HEK293 (cell line): ENCODE data around the gene ITGA7.
A peak's percentile ranks its signal among the peaks of the same experiment; 100 is the strongest.

ENCODE experiments used
- CTCF ChIP-seq: fragments of 450-650 bp; formaldehyde crosslinking; IDR thresholded peaks from 2 replicates; pipeline ENCODE4 v1.5.1; 2016; ENCODE audit warnings: missing biosample characterization, missing genetic modification characterization
- ELK4 ChIP-seq: IDR thresholded peaks from 2 replicates; pipeline ENCODE4 v1.6.1; 2011; ENCODE audit warnings: mild to moderate bottlenecking, low read depth, low read length, borderline replicate concordance
- HOXA7 ChIP-seq: sonication (generic); formaldehyde crosslinking; IDR thresholded peaks from 2 replicates; pipeline ENCODE4 v1.8.1; 2022; ENCODE audit warnings: missing genetic modification reagents, borderline replicate concordance
- KLF16 ChIP-seq: fragments of 450-650 bp; formaldehyde crosslinking; IDR thresholded peaks from 2 replicates; pipeline ENCODE4 v1.5.1; 2017; ENCODE audit warnings: missing biosample characterization, missing genetic modification characterization
- KLF7 ChIP-seq: fragments of 450-650 bp; formaldehyde crosslinking; IDR thresholded peaks from 2 replicates; pipeline ENCODE4 v1.5.1; 2016; ENCODE audit warnings: missing biosample characterization, missing genetic modification characterization, borderline replicate concordance
- TSHZ1 ChIP-seq: fragments of 450-650 bp; formaldehyde crosslinking; IDR thresholded peaks from 2 replicates; pipeline ENCODE4 v1.5.1; 2016; ENCODE audit warnings: missing biosample characterization, missing genetic modification characterization, borderline replicate concordance
- YY1 ChIP-seq: fragments of 450-650 bp; formaldehyde crosslinking; IDR thresholded peaks from 2 replicates; pipeline ENCODE4 v1.5.1; 2018; ENCODE audit warnings: missing biosample characterization, missing genetic modification characterization
- YY2 ChIP-seq: fragments of 450-650 bp; formaldehyde crosslinking; IDR thresholded peaks from 2 replicates; pipeline ENCODE4 v1.5.1; 2016; ENCODE audit warnings: missing biosample characterization, missing genetic modification characterization
- ZBTB17 ChIP-seq: fragments of 450-650 bp; formaldehyde crosslinking; IDR thresholded peaks from 2 replicates; pipeline ENCODE4 v1.5.1; 2016; ENCODE audit warnings: missing biosample characterization, missing genetic modification characterization
- ZBTB6 ChIP-seq: fragments of 450-650 bp; formaldehyde crosslinking; IDR thresholded peaks from 2 replicates; pipeline ENCODE4 v1.5.1; 2017; ENCODE audit warnings: missing biosample characterization, missing genetic modification characterization
- ZBTB7A ChIP-seq: fragments of 450-650 bp; formaldehyde crosslinking; IDR thresholded peaks from 2 replicates; pipeline ENCODE4 v1.5.1; 2016; ENCODE audit warnings: low read depth, missing biosample characterization, missing genetic modification characterization
- ZBTB8A ChIP-seq: fragments of 450-650 bp; formaldehyde crosslinking; IDR thresholded peaks from 2 replicates; pipeline ENCODE4 v1.5.1; 2016; ENCODE audit warnings: missing biosample characterization, missing genetic modification characterization
- ZFP3 ChIP-seq: fragments of 450-650 bp; formaldehyde crosslinking; IDR thresholded peaks from 2 replicates; pipeline ENCODE4 v1.5.1; 2016; ENCODE audit warnings: low read depth, missing biosample characterization, missing genetic modification characterization
- ZFP69B ChIP-seq: fragments of 450-650 bp; formaldehyde crosslinking; IDR thresholded peaks from 2 replicates; pipeline ENCODE4 v1.5.1; 2016; ENCODE audit warnings: missing biosample characterization, missing genetic modification characterization
- ZNF114 ChIP-seq: fragments of 450-650 bp; formaldehyde crosslinking; IDR thresholded peaks from 2 replicates; pipeline ENCODE4 v1.5.0; 2017; ENCODE audit warnings: missing biosample characterization, missing genetic modification characterization
- ZNF133 ChIP-seq: fragments of 450-650 bp; formaldehyde crosslinking; IDR thresholded peaks from 2 replicates; pipeline ENCODE4 v1.5.1; 2016; ENCODE audit warnings: missing biosample characterization, missing genetic modification characterization
- ZNF157 ChIP-seq: fragments of 450-650 bp; formaldehyde crosslinking; IDR thresholded peaks from 2 replicates; pipeline ENCODE4 v1.5.1; 2016; ENCODE audit warnings: missing biosample characterization, missing genetic modification characterization
- ZNF16 ChIP-seq: fragments of 450-650 bp; formaldehyde crosslinking; IDR thresholded peaks from 2 replicates; pipeline ENCODE4 v1.5.1; 2016; ENCODE audit warnings: low read depth, missing biosample characterization, missing genetic modification characterization
- ZNF2 ChIP-seq: fragments of 450-650 bp; formaldehyde crosslinking; IDR thresholded peaks from 2 replicates; pipeline ENCODE4 v1.5.1; 2016; ENCODE audit warnings: missing biosample characterization, missing genetic modification characterization
- ZNF221 ChIP-seq: fragments of 450-650 bp; formaldehyde crosslinking; IDR thresholded peaks from 2 replicates; pipeline ENCODE4 v1.5.1; 2017; ENCODE audit warnings: missing biosample characterization, missing genetic modification characterization, borderline replicate concordance
- ZNF239 ChIP-seq: fragments of 450-650 bp; formaldehyde crosslinking; IDR thresholded peaks from 2 replicates; pipeline ENCODE4 v1.5.1; 2016; ENCODE audit warnings: missing biosample characterization, missing genetic modification characterization
- ZNF26 ChIP-seq: fragments of 450-650 bp; formaldehyde crosslinking; IDR thresholded peaks from 2 replicates; pipeline ENCODE4 v1.5.1; 2016; ENCODE audit warnings: missing biosample characterization, missing genetic modification characterization
- ZNF266 ChIP-seq: fragments of 450-650 bp; formaldehyde crosslinking; IDR thresholded peaks from 2 replicates; pipeline ENCODE4 v1.5.1; 2016; ENCODE audit warnings: missing biosample characterization, missing genetic modification characterization, low read depth
- ZNF292 ChIP-seq: fragments of 450-650 bp; formaldehyde crosslinking; IDR thresholded peaks from 2 replicates; pipeline ENCODE4 v1.5.1; 2016; ENCODE audit warnings: low read depth, missing biosample characterization, missing genetic modification characterization, borderline replicate concordance
- ZNF350 ChIP-seq: fragments of 450-650 bp; formaldehyde crosslinking; IDR thresholded peaks from 2 replicates; pipeline ENCODE4 v1.5.0; 2017; ENCODE audit warnings: missing biosample characterization, mild to moderate bottlenecking, missing genetic modification characterization
- ZNF433 ChIP-seq: fragments of 450-650 bp; formaldehyde crosslinking; IDR thresholded peaks from 2 replicates; pipeline ENCODE4 v1.5.1; 2016; ENCODE audit warnings: missing biosample characterization, missing genetic modification characterization, low read depth
- ZNF514 ChIP-seq: fragments of 450-650 bp; formaldehyde crosslinking; IDR thresholded peaks from 2 replicates; pipeline ENCODE4 v1.5.1; 2016; ENCODE audit warnings: missing biosample characterization, missing genetic modification characterization
- ZNF623 ChIP-seq: fragments of 450-650 bp; formaldehyde crosslinking; IDR thresholded peaks from 2 replicates; pipeline ENCODE4 v1.5.1; 2016; ENCODE audit warnings: missing biosample characterization, missing genetic modification characterization
- ZNF791 ChIP-seq: fragments of 450-650 bp; formaldehyde crosslinking; IDR thresholded peaks from 2 replicates; pipeline ENCODE4 v1.5.1; 2016; ENCODE audit warnings: missing biosample characterization, missing genetic modification characterization
- ZNF837 ChIP-seq: fragments of 450-650 bp; formaldehyde crosslinking; IDR thresholded peaks from 2 replicates; pipeline ENCODE4 v1.5.1; 2016; ENCODE audit warnings: missing biosample characterization, missing genetic modification characterization
- ZXDB ChIP-seq: fragments of 450-650 bp; formaldehyde crosslinking; IDR thresholded peaks from 2 replicates; pipeline ENCODE4 v1.5.1; 2016; ENCODE audit warnings: missing biosample characterization, missing genetic modification characterization

The ITGA7 gene

GRCh38 chr12:55728939-55729818 is 21.5 kb upstream of the ITGA7 start, which contains the start of gene CD63 (continued):
- no peak for TF ChIP-seq ZNF514 (tag by site-specific recombination)
- TF ChIP-seq ZNF266 (tag by site-specific recombination) = no peak
- no peak for TF ChIP-seq ZNF157
- no peak for TF ChIP-seq ZNF26 (tag by site-specific recombination)
- no peak for TF ChIP-seq ZNF239 (tag by site-specific recombination)
- peak; percentile 45; the same call in 1 of the 2 replicates for TF ChIP-seq ZBTB8A
- TF ChIP-seq ZNF133 = no peak
- no peak for TF ChIP-seq ZNF2 (tag by site-specific recombination)
- TF ChIP-seq HOXA7 = no peak
- TF ChIP-seq ZNF837 (tag by site-specific recombination) = no peak
- TF ChIP-seq ZNF433 (tag by site-specific recombination) = no peak
- peak; percentile 44; the same call in 1 of the 2 replicates for TF ChIP-seq ZFP69B (tag by site-specific recombination)
- TF ChIP-seq ZNF114 (tag by site-specific recombination) = no peak
- TF ChIP-seq TSHZ1 (tag by site-specific recombination) = no peak
- TF ChIP-seq ZNF623 = no peak
- 0 out of 2 replicates have a peak, but pooled peaks have one; percentile 65 for TF ChIP-seq ZXDB (tag by site-specific recombination)
- TF ChIP-seq ZNF221 (tag by site-specific recombination) = no peak
- no peak for TF ChIP-seq YY1 (tag by site-specific recombination)
- TF ChIP-seq ZBTB6 = peak; percentile 40; the same call in 1 of the 2 replicates
- peak; percentile 49; the same call in 1 of the 2 replicates for TF ChIP-seq KLF7 (tag by site-specific recombination)
- TF ChIP-seq ELK4 = no peak
- TF ChIP-seq CTCF (tag by site-specific recombination) = no peak
- TF ChIP-seq ZBTB17 (tag by site-specific recombination) = no peak; the same call in 1 of the 2 replicates
- TF ChIP-seq ZNF16 (tag by site-specific recombination) = no peak
- TF ChIP-seq ZNF791 (tag by site-specific recombination) = no peak
- TF ChIP-seq KLF16 (tag by site-specific recombination) = 0 out of 2 replicates have a peak, but pooled peaks have one; percentile 33
- no peak for TF ChIP-seq ZNF350 (tag by site-specific recombination)
- no peak for TF ChIP-seq ZNF292 (tag by site-specific recombination)
- TF ChIP-seq YY2 (tag by site-specific recombination) = no peak
- peak; percentile 79; the same call in 1 of the 2 replicates for TF ChIP-seq ZBTB7A (tag by site-specific recombination)
- no peak for TF ChIP-seq ZFP3 (tag by site-specific recombination)
